Activated T-helper 1 cell treated with anti-CD3 and anti-CD28 coated beads, Interleukin-12 subunit alpha, Interleukin-12 subunit beta, Interleukin-2, Interleukin-4 antibody, amounts not matched to agents 30 ng/mL and 10 ng/mL and 1 ng/mL, durations not matched to agents 14 hours and 24 hours and 36 hours (primary cell): ENCODE data around the gene SYNE4. TPM values are rescaled to one million over a fixed set of nuclear protein-coding genes. Genes with fewer than 3 reads are reported as not detected.
"Not testable (repeated sequence)": the region's sequence is repeated elsewhere in the genome, so short reads cannot be mapped to it uniquely, and the experiment has no call there.

Experiments
- DNase-seq: peaks from one replicate; pipeline ENCODE4 v3.0.0; 2021; ENCODE audit warnings: low spot score
- H3K27ac Mint-ChIP-seq: one replicate; pipeline ENCODE4 v1.8.0; 2021; ENCODE audit warnings: mild to moderate bottlenecking, mixed read lengths
- H3K27me3 Mint-ChIP-seq: one replicate; pipeline ENCODE4 v1.8.0; 2022; ENCODE audit warnings: mild to moderate bottlenecking, moderate library complexity, mixed read lengths; ENCODE audit not compliant: insufficient read depth
- H3K36me3 Mint-ChIP-seq: one replicate; pipeline ENCODE4 v1.8.0; 2021; ENCODE audit warnings: low read depth, mixed read lengths
- H3K4me1 Mint-ChIP-seq: one replicate; pipeline ENCODE4 v1.8.0; 2021; ENCODE audit warnings: low read depth, mixed read lengths
- H3K4me3 Mint-ChIP-seq: one replicate; pipeline ENCODE4 v1.8.0; 2021; ENCODE audit warnings: mild to moderate bottlenecking, moderate library complexity, mixed read lengths
- H3K9me3 Mint-ChIP-seq: one replicate; pipeline ENCODE4 v1.8.0; 2021; ENCODE audit warnings: mixed read lengths
- intact Hi-C: fragments of 100-400 bp; cut with micrococcal nuclease; formaldehyde crosslinking; loops from one replicate; pipeline ENCODE4 v1.15.1; 2024
- total RNA-seq: library from RNA; stranded (reverse); gene quantifications from 2 replicates; pipeline ENCODE4 v1.2.3, GENCODE V29; 2022

Gene SYNE4
- 1.7 and 1.8 TPM in 2 replicates for total RNA-seq

GRCh38 chr19:36008336-36008978 is at the start of gene SYNE4:
Gene SYNE4, minus strand, starts transcription at chr19:36008813. Its CDS starts 132 bp downstream, at chr19:36008681.
- DNase-seq, result no peak
- peaks cover 22% of the 10 kb centered on the region for H3K4me1 Mint-ChIP-seq
- H3K4me3 Mint-ChIP-seq, result peak within 1 kb of the TSS; percentile 61
- no peak within 1 kb of the TSS for H3K27ac Mint-ChIP-seq
- no peaks in the 10 kb centered on the region for H3K27me3 Mint-ChIP-seq
- no peaks in the 10 kb centered on the region for H3K9me3 Mint-ChIP-seq
- intact Hi-C loops, result no loop called here
- peaks cover 6% of the 10 kb centered on the region for H3K36me3 Mint-ChIP-seq

- peak within 1 kb of the TSS; percentile 99 for H3K4me3 Mint-ChIP-seq
- peaks cover 9% of the 10 kb centered on the region for H3K36me3 Mint-ChIP-seq
- no peaks in the 10 kb centered on the region for H3K27me3 Mint-ChIP-seq
- peak; percentile 93 for DNase-seq
- peaks cover 45% of the 10 kb centered on the region for H3K4me1 Mint-ChIP-seq
- H3K27ac Mint-ChIP-seq, result peak within 1 kb of the TSS; percentile 96
- intact Hi-C loops, result loop anchor here (1.0 to 10.0 kb wide), 14 partner anchors 38 to 800 kb away; partner anchors contain the start of genes ALKBH6, NFKBID, PSENEN and SDHAF1
- H3K9me3 Mint-ChIP-seq, result no peaks in the 10 kb centered on the region
These were observed 46.4 kb upstream of the SYNE4 start, which contains the start of gene WDR62 for GRCh38 chr19:36054733-36055686. Gene WDR62, plus strand, starts transcription at chr19:36054897. Its CDS starts 75 bp downstream, at chr19:36054972.

- Mint-ChIP-seq H3K36me3 (peaks cover 9% of the 10 kb centered on the region), H3K4me3 (peak within 1 kb of the TSS; percentile 99), H3K27me3 (no peaks in the 10 kb centered on the region), H3K4me1 (peaks cover 45% of the 10 kb centered on the region), H3K27ac (peak within 1 kb of the TSS; percentile 96), H3K9me3 (no peaks in the 10 kb centered on the region)
- intact Hi-C loops, result loop anchor here (1.0 to 10.0 kb wide), 13 partner anchors 39 to 801 kb away; partner anchors contain the start of genes ALKBH6, NFKBID, PSENEN and SDHAF1
- peak; percentile 100 for DNase-seq
These were observed 45.6 kb upstream of the SYNE4 start, which contains the start of gene THAP8 for GRCh38 chr19:36054119-36054732. Gene THAP8, minus strand, starts transcription at chr19:36054285. Its CDS starts 68 bp downstream, at chr19:36054217.

- Mint-ChIP-seq H3K27ac (no peak overlapping the region), H3K4me3 (peak overlapping the region; percentile 50), H3K9me3 (no peaks in the 10 kb centered on the region), H3K4me1 (peaks cover 32% of the 10 kb centered on the region), H3K27me3 (no peaks in the 10 kb centered on the region), H3K36me3 (peaks cover 4% of the 10 kb centered on the region)
- intact Hi-C loops, result loop anchor here (10.0 kb wide), 1 partner anchor 803 kb away; the partner anchor contains the start of gene ZNF345
- DNase-seq, result no peak
These were observed 43.0 kb upstream of the SYNE4 start for GRCh38 chr19:36051637-36052036.

GRCh38 chr19:36051236-36051635 is 42.6 kb upstream of the SYNE4 start:
- intact Hi-C loops, result loop anchor here (10.0 kb wide), 1 partner anchor 804 kb away; the partner anchor contains the start of gene ZNF345
- peak overlapping the region; percentile 50 for H3K4me3 Mint-ChIP-seq
- no peak for DNase-seq
- H3K27me3 Mint-ChIP-seq, result no peaks in the 10 kb centered on the region
- peak overlapping the region; percentile 15 for H3K27ac Mint-ChIP-seq
- H3K9me3 Mint-ChIP-seq, result no peaks in the 10 kb centered on the region
- H3K36me3 Mint-ChIP-seq, result peaks cover 4% of the 10 kb centered on the region
- peaks cover 28% of the 10 kb centered on the region for H3K4me1 Mint-ChIP-seq

- H3K36me3 Mint-ChIP-seq, result peaks cover 8% of the 10 kb centered on the region
- H3K4me3 Mint-ChIP-seq, result no peak overlapping the region
- H3K27ac Mint-ChIP-seq, result no peak overlapping the region
- no peaks in the 10 kb centered on the region for H3K27me3 Mint-ChIP-seq
- intact Hi-C loops, result no loop called here
- peaks cover 16% of the 10 kb centered on the region for H3K4me1 Mint-ChIP-seq
- no peak for DNase-seq
- no peaks in the 10 kb centered on the region for H3K9me3 Mint-ChIP-seq
These were observed 40.6 kb upstream of the SYNE4 start for GRCh38 chr19:36049080-36049698.

GRCh38 chr19:36047835-36048234 is 39.2 kb upstream of the SYNE4 start:
- intact Hi-C loops, result no loop called here
- no peak overlapping the region for H3K4me3 Mint-ChIP-seq
- no peak for DNase-seq

GRCh38 chr19:36046443-36047050 is 37.9 kb upstream of the SYNE4 start:
- intact Hi-C loops, result no loop called here
- H3K27ac Mint-ChIP-seq, result no peak overlapping the region
- H3K4me3 Mint-ChIP-seq, result no peak overlapping the region
- no peaks in the 10 kb centered on the region for H3K9me3 Mint-ChIP-seq
- peaks cover 8% of the 10 kb centered on the region for H3K36me3 Mint-ChIP-seq
- DNase-seq, result no peak
- no peaks in the 10 kb centered on the region for H3K27me3 Mint-ChIP-seq
- peaks cover 10% of the 10 kb centered on the region for H3K4me1 Mint-ChIP-seq

More at GRCh38 chr19:36047835-36048234, 39.2 kb upstream of the SYNE4 start:
- Mint-ChIP-seq H3K36me3 (peaks cover 8% of the 10 kb centered on the region), H3K27ac (no peak overlapping the region), H3K4me1 (peaks cover 10% of the 10 kb centered on the region), H3K27me3 (no peaks in the 10 kb centered on the region), H3K9me3 (no peaks in the 10 kb centered on the region)

- intact Hi-C loops, result no loop called here
- H3K4me1 Mint-ChIP-seq, result no peaks in the 10 kb centered on the region
- H3K27ac Mint-ChIP-seq, result no peak overlapping the region
- no peaks in the 10 kb centered on the region for H3K27me3 Mint-ChIP-seq
- no peaks in the 10 kb centered on the region for H3K9me3 Mint-ChIP-seq
- no peak for DNase-seq
- H3K4me3 Mint-ChIP-seq, result no peak overlapping the region
- peaks cover 4% of the 10 kb centered on the region for H3K36me3 Mint-ChIP-seq
These were observed 35.3 kb upstream of the SYNE4 start for GRCh38 chr19:36043952-36044351.

GRCh38 chr19:36041831-36042230 is 33.2 kb upstream of the SYNE4 start:
- Mint-ChIP-seq H3K36me3 (peaks cover 4% of the 10 kb centered on the region), H3K9me3 (no peaks in the 10 kb centered on the region), H3K4me1 (peaks cover 7% of the 10 kb centered on the region), H3K27me3 (no peaks in the 10 kb centered on the region), H3K27ac (no peak overlapping the region), H3K4me3 (no peak overlapping the region)
- intact Hi-C loops, result no loop called here
- DNase-seq, result no peak

- H3K36me3 Mint-ChIP-seq, intact Hi-C loops, DNase-seq, H3K27ac Mint-ChIP-seq, H3K4me3 Mint-ChIP-seq, H3K9me3 Mint-ChIP-seq, H3K27me3 Mint-ChIP-seq, H3K4me1 Mint-ChIP-seq: not testable (repeated sequence)
These were observed 32.5 kb upstream of the SYNE4 start for GRCh38 chr19:36041092-36041491.

- intact Hi-C loops, result no loop called here
- Mint-ChIP-seq H3K4me1 (peaks cover 15% of the 10 kb centered on the region), H3K27me3 (no peaks in the 10 kb centered on the region), H3K36me3 (peaks cover 5% of the 10 kb centered on the region), H3K4me3 (no peak overlapping the region), H3K27ac (no peak overlapping the region), H3K9me3 (no peaks in the 10 kb centered on the region)
- no peak for DNase-seq
These were observed 31.9 kb upstream of the SYNE4 start for GRCh38 chr19:36040495-36040894.
